K562 (cell line): Measurements from ENCODE around the gene ARHGDIA. TPM values are rescaled to one million over a fixed set of nuclear protein-coding genes. Genes with fewer than 3 reads are reported as not detected.

Experiments used
- HCFC1 ChIP-seq: IDR thresholded peaks from 2 replicates; pipeline ENCODE4 v1.6.1; 2012; ENCODE audit warnings: low read depth, low read length, improper control_type of control experiment
- MXI1 ChIP-seq: IDR thresholded peaks from 2 replicates; pipeline ENCODE4 v1.6.1; 2011; ENCODE audit warnings: low read depth, mild to moderate bottlenecking, improper control_type of control experiment, low read length
- NRF1 ChIP-seq, 2 experiments: fragments of 450-650 bp; IDR thresholded peaks in 1 of 2; conservative IDR thresholded peaks in 1 of 2; 2 replicates each; pipeline ENCODE4 v1.6.1; 2014; ENCODE audit warnings: mild to moderate bottlenecking in 2 of 2
- PHF21A ChIP-seq: fragments of 450-650 bp; IDR thresholded peaks from 2 replicates; pipeline ENCODE4 v1.6.1; 2017; ENCODE audit warnings: low read depth, borderline replicate concordance
- REST ChIP-seq, 2 experiments: fragments of 450-650 bp; formaldehyde crosslinking in 1 of 2; IDR thresholded peaks; 2 replicates each; pipeline versions ENCODE4 v1.4.0 to v1.6.1; 2014 to 2020; ENCODE audit warnings: mild to moderate bottlenecking in 2 of 2, borderline replicate concordance in 1 of 2, low read depth in 1 of 2
- SMAD4 ChIP-seq: fragments of 250-450 bp; sonication (Bioruptor Pico); conservative IDR thresholded peaks from 2 replicates; pipeline ENCODE4 v1.8.0; 2021; ENCODE audit warnings: inconsistent platforms, mild to moderate bottlenecking, moderate library complexity
- STAT5B ChIP-seq: fragments of 250-450 bp; sonication (Bioruptor Pico); IDR thresholded peaks from 2 replicates; pipeline ENCODE4 v1.8.0; 2021; ENCODE audit warnings: mild to moderate bottlenecking, inconsistent platforms
- TEAD1 ChIP-seq, 2 experiments: fragments of 450-650 bp in 1 of 2; sonication (generic) in 1 of 2; formaldehyde crosslinking; IDR thresholded peaks; 2 replicates each; pipeline versions ENCODE4 v1.4.0 to v1.8.0; 2020 to 2022; ENCODE audit warnings: mild to moderate bottlenecking in 2 of 2, missing genetic modification reagents in 1 of 2
- XRCC3 ChIP-seq: fragments of 450-650 bp; IDR thresholded peaks from 2 replicates; pipeline ENCODE4 v1.6.1; 2017; ENCODE audit warnings: mild to moderate bottlenecking, moderate library complexity
- ZBTB12 ChIP-seq: fragments of 250-450 bp; sonication (Bioruptor Pico); IDR thresholded peaks from 2 replicates; pipeline ENCODE4 v1.4.0; 2020
- ZNF184 ChIP-seq: sonication (generic); formaldehyde crosslinking; IDR thresholded peaks from 2 replicates; pipeline ENCODE4 v1.5.0; 2020; ENCODE audit warnings: missing genetic modification reagents
- ZNF224 ChIP-seq: sonication (generic); formaldehyde crosslinking; IDR thresholded peaks from 2 replicates; pipeline ENCODE4 v1.8.0; 2022; ENCODE audit warnings: mild to moderate bottlenecking, missing genetic modification reagents
- ZNF592 ChIP-seq: fragments of 450-650 bp; IDR thresholded peaks from 2 replicates; pipeline ENCODE4 v1.6.1; 2017; ENCODE audit warnings: antibody characterized with exemption, mild to moderate bottlenecking
- polyA plus RNA-seq, 8 experiments: library from polyadenylated mRNA; depleted of rRNA in 4 of 8; stranded (reverse) in 5 of 8; unstranded in 3 of 8; fragments of >200 nt; fragmentation: Nextera tagmentation in 2 of 8; fragmentation: Illumina TruSeq in 1 of 8; extraction: Ambion mirVana in 2 of 8; extraction: Trizol in 1 of 8; gene quantifications; 2 replicates each; pipeline versions ENCODE4 v1.2.1 to v1.2.3, GENCODE V29; 2011 to 2014; ENCODE audit warnings: inconsistent platforms in 1 of 8, missing spikeins in 1 of 8
- total RNA-seq, 7 experiments: library from RNA; depleted of rRNA in 6 of 7; stranded (reverse); fragments of >200 nt in 6 of 7; fragmentation: Illumina TruSeq in 2 of 7; extraction: Trizol in 2 of 7; gene quantifications; 2 replicates each; pipeline versions ENCODE4 v1.2.1 to v1.2.3, GENCODE V29; 2011 to 2021; ENCODE audit warnings: low replicate concordance in 1 of 7

Gene ARHGDIA
- total and polyA plus RNA-seq, 9 of the 15 experiments (the other 6 are each of a cell fraction or from before 2014, with no cell fraction given): 9.6 to 340 (median 97.6) TPM

- TF ChIP-seq STAT5B (CRISPR knock-in tag) (0 out of 2 replicates have a peak, but pooled peaks have one; percentile 28), TEAD1 (CRISPR knock-in tag; IDR thresholded peaks at IDR 0.05) (peak in 1 of 2 experiments; percentile 83; a peak in 2 of 4 replicates), HCFC1 (0 out of 2 replicates have a peak, but pooled peaks have one; percentile 40), ZNF592 (peak; percentile 94), REST (IDR thresholded peaks at IDR 0.05; ENCODE audit: borderline replicate concordance) (peak; percentile 66), REST (CRISPR knock-in tag; IDR thresholded peaks at IDR 0.05; ENCODE audit: low read depth) (no peak), ZNF224 (CRISPR knock-in tag) (0 out of 2 replicates have a peak, but pooled peaks have one; percentile 37), ZBTB12 (CRISPR knock-in tag) (peak; percentile 73; the same call in 1 of the 2 replicates), SMAD4 (CRISPR knock-in tag) (no peak; the same call in 1 of the 2 replicates), PHF21A (0 out of 2 replicates have a peak, but pooled peaks have one; percentile 31), ZNF184 (CRISPR knock-in tag) (no peak), NRF1 (conservative IDR thresholded peaks at IDR 0.05 in 1 of 2, IDR thresholded peaks at IDR 0.05 in 1 of 2) (peak; percentile 92 to 94), XRCC3 (no peak), MXI1 (peak; percentile 57; the same call in 1 of the 2 replicates)
Measured at GRCh38 chr17:81833160-81833920, 37.8 kb downstream of the ARHGDIA start, which contains the start of gene MCRIP1 (continued).
